Esophagus muscularis mucosa (tissue), 4 donors: ENCODE data around the gene EBLN2. TPM values are rescaled to one million over a fixed set of nuclear protein-coding genes. Genes with fewer than 3 reads are reported as not detected.

Experiments used
- DNase-seq: peaks from one replicate; pipeline ENCODE4 v3.0.0-alpha.2; 2017; ENCODE audit errors: extremely low spot score
- H3K27ac ChIP-seq, 4 donors: fragments of 200-600 bp; sonication (generic); replicated peaks in 1 of 4; 1 replicate in 3 of 4; 2 replicates in 1 of 4; pipeline ENCODE4 v1.5.1; 2016 to 2019; ENCODE audit warnings: mild to moderate bottlenecking in 1 of 4
- H3K27me3 ChIP-seq, 4 donors: fragments of 200-600 bp; sonication (generic); one replicate each; pipeline versions ENCODE4 v1.5.1 to v1.6.0; 2016 to 2019
- H3K36me3 ChIP-seq, 4 donors: fragments of 200-600 bp; sonication (generic); one replicate each; pipeline ENCODE4 v1.5.1; 2016 to 2019
- H3K4me1 ChIP-seq, 4 donors: fragments of 200-600 bp; sonication (generic); one replicate each; pipeline ENCODE4 v1.5.1; 2016 to 2019
- H3K4me3 ChIP-seq, 4 donors: fragments of 200-600 bp; sonication (generic); 1 replicate in 2 of 4; 2 replicates in 2 of 4; pipeline ENCODE4 v1.5.1; 2016 to 2019; ENCODE audit warnings: mild to moderate bottlenecking in 4 of 4, moderate library complexity in 1 of 4
- H3K9me3 ChIP-seq, 4 donors: fragments of 200-600 bp; sonication (generic); 1 replicate in 3 of 4; 2 replicates in 1 of 4; pipeline ENCODE4 v1.5.1; 2016 to 2019
- CTCF ChIP-seq, 3 experiments: fragments of 200-600 bp in 2 of 3; fragments of 450-650 bp in 1 of 3; sonication (generic) in 2 of 3; IDR thresholded peaks; one replicate each; pipeline ENCODE4 v1.5.1; 2017 to 2019; ENCODE audit warnings: antibody characterized with exemption in 3 of 3, mild to moderate bottlenecking in 2 of 3, moderate library complexity in 1 of 3
- EP300 ChIP-seq: sonication (generic); formaldehyde crosslinking; IDR thresholded peaks from one replicate; pipeline ENCODE4 v1.6.1; 2017; ENCODE audit warnings: antibody characterized with exemption
- POLR2A ChIP-seq: fragments of 450-650 bp; IDR thresholded peaks from one replicate; pipeline ENCODE4 v1.6.1; 2017; ENCODE audit warnings: antibody characterized with exemption, moderate library complexity, mild to moderate bottlenecking, low read depth
- POLR2AphosphoS5 ChIP-seq, 2 donors: sonication (generic); formaldehyde crosslinking; IDR thresholded peaks; one replicate each; pipeline ENCODE4 v1.6.1; 2017; ENCODE audit warnings: antibody characterized with exemption in 2 of 2
- WGBS: methylation state at CpG from one replicate; pipeline ENCODE4 v1.1.5; 2018; 5-methylcytosine and 5-hydroxymethylcytosine counted together
- intact Hi-C: fragments of 100-400 bp; cut with DNase I; formaldehyde crosslinking; loops from one replicate; pipeline ENCODE4 v1.15.1; 2023
- total RNA-seq, 4 donors: library from RNA; depleted of rRNA; stranded (reverse); fragments of >200 nt; gene quantifications; one replicate each; pipeline versions ENCODE4 v1.1.0 to v1.2.1, GENCODE V29; 2016

Gene EBLN2
- total RNA-seq: 1 to 10 TPM; 1.0 to 2.8 (median 2.4) TPM

GRCh38 chr3:73061416-73061815, at the start of gene EBLN2:
TSS of gene EBLN2 (plus strand) at chr3:73061659. CDS start at chr3:73062082, 423 bp downstream.
- H3K4me1 ChIP-seq: peaks cover 4 to 20% (median 9%) of the 10 kb centered on the region in 4 donors
- TF ChIP-seq POLR2AphosphoS5 (IDR thresholded peaks at IDR 0.05): no peak
- DNase-seq: no peak
- no peaks in the 10 kb centered on the region for H3K27me3 ChIP-seq
- no peak within 1 kb of the TSS for H3K4me3 ChIP-seq
- WGBS: 96% methylated on average over 2 of the region's 2 CpGs
- intact Hi-C loops: no loop called here
- no peak within 1 kb of the TSS for H3K27ac ChIP-seq
- H3K9me3 ChIP-seq: no peaks in the 10 kb centered on the region
- peaks cover 14 to 51% (median 26%) of the 10 kb centered on the region in 4 donors for H3K36me3 ChIP-seq

- 92% methylated on average over 4 of the region's 4 CpGs for WGBS
- no peaks in the 10 kb centered on the region for H3K27me3 ChIP-seq
Observed at GRCh38 chr3:73018298-73018697, 43.2 kb upstream of the EBLN2 start.

GRCh38 chr3:73018790-73019441, 42.5 kb upstream of the EBLN2 start:
- Histone ChIP-seq H3K27ac (no peak overlapping the region), H3K4me3 (no peak overlapping the region), H3K36me3 (peaks cover 0 to 7% (median 3%) of the 10 kb centered on the region in 4 donors), H3K9me3 (no peaks in the 10 kb centered on the region), H3K4me1 (peaks cover 17 to 71% (median 55%) of the 10 kb centered on the region in 4 donors), H3K27me3 (no peaks in the 10 kb centered on the region)
- intact Hi-C loops: no loop called here
- no peak for DNase-seq
- 75% methylated on average over 5 of the region's 5 CpGs for WGBS
- TF ChIP-seq POLR2A: no peak
- no peak for TF ChIP-seq EP300
- TF ChIP-seq POLR2AphosphoS5 (IDR thresholded peaks at IDR 0.05): no peak
- no peak for TF ChIP-seq CTCF (IDR thresholded peaks at IDR 0.05)

More at GRCh38 chr3:73018298-73018697, 43.2 kb upstream of the EBLN2 start:
- TF ChIP-seq POLR2AphosphoS5 (IDR thresholded peaks at IDR 0.05) (no peak), CTCF (IDR thresholded peaks at IDR 0.05) (no peak), POLR2A (no peak), EP300 (no peak)
- intact Hi-C loops: no loop called here
- Histone ChIP-seq H3K36me3 (peaks cover 0 to 7% (median 3%) of the 10 kb centered on the region in 4 donors), H3K4me3 (no peak overlapping the region), H3K9me3 (no peaks in the 10 kb centered on the region), H3K27ac (no peak overlapping the region), H3K4me1 (peaks cover 17 to 76% (median 55%) of the 10 kb centered on the region in 4 donors)
- DNase-seq: no peak

GRCh38 chr3:73021301-73021835, 40.1 kb upstream of the EBLN2 start:
- peaks cover 30 to 85% (median 77%) of the 10 kb centered on the region in 4 donors for H3K4me1 ChIP-seq
- 63% methylated on average over 4 of the region's 4 CpGs for WGBS

More at GRCh38 chr3:73021301-73021835, 40.1 kb upstream of the EBLN2 start:
- intact Hi-C loops: no loop called here
- Histone ChIP-seq H3K27ac (no peak overlapping the region), H3K27me3 (no peaks in the 10 kb centered on the region), H3K36me3 (no peaks in the 10 kb centered on the region), H3K9me3 (no peaks in the 10 kb centered on the region), H3K4me3 (no peak overlapping the region)
- TF ChIP-seq POLR2A (no peak), EP300 (no peak), CTCF (IDR thresholded peaks at IDR 0.05) (no peak), POLR2AphosphoS5 (IDR thresholded peaks at IDR 0.05) (no peak)
- no peak for DNase-seq
